GM12878 (cell line): ENCODE measurements around the gene MCM9. TPM values are rescaled to one million over a fixed set of nuclear protein-coding genes. Genes with fewer than 3 reads are reported as not detected.

Experiments used
- ATAC-seq: fragments of 200-7000 bp; cut with Tn5 transposase; 3 replicates; pipeline ENCODE4 v1.9.1; 2020; ENCODE audit warnings: mild to moderate bottlenecking, moderate library complexity
- BruUV-seq: library from RNA; stranded (reverse); fragments of 400-500 nt; replicated peaks from 2 replicates; lab custom pipeline; 2021; lab: Mats Ljungman, UMichigan
- CTCF ChIA-PET: fragments of 300-600 bp; sonication (Branson Sonifier 250); formaldehyde crosslinking; extraction: SDS; loops from one replicate; lab custom pipeline; 2021; ENCODE audit warnings: inconsistent platforms; lab: Yijun Ruan, JAX
- POLR2A ChIA-PET: fragments of 350-600 bp; formaldehyde crosslinking; extraction: SDS; loops from one replicate; lab custom pipeline; 2021; ENCODE audit warnings: inconsistent platforms; lab: Charles Lee
- RAD21 ChIA-PET: fragments of 300-600 bp; sonication (Branson Sonifier 250); formaldehyde crosslinking; loops from one replicate; lab custom pipeline; 2023; ENCODE audit warnings: antibody characterized with exemption; ENCODE audit not compliant: unreplicated experiment; lab: Charles Lee
- SMC1A ChIA-PET: fragments of 300-600 bp; sonication (Branson Sonifier 250); formaldehyde crosslinking; loops from one replicate; lab custom pipeline; 2023; ENCODE audit not compliant: unreplicated experiment, uncharacterized antibody; lab: Charles Lee
- DNase-seq: peaks from one replicate; pipeline ENCODE4 v3.0.0-alpha.2; 2011; ENCODE audit warnings: low read depth, low spot score
- FAIRE-seq: peaks from 3 replicates; lab custom pipeline; 2011; peaks lifted over from hg19 to GRCh38; lab: Jason Lieb, UNC
- H2AFZ ChIP-seq: 2 replicates; pipeline ENCODE4 v1.6.0; 2011; ENCODE audit warnings: low read depth, low read length, control low read depth; ENCODE audit not compliant: control insufficient read depth
- H3K27ac ChIP-seq: 2 replicates; pipeline ENCODE4 v1.5.1; 2011; ENCODE audit warnings: control low read depth; ENCODE audit not compliant: control insufficient read depth, insufficient read depth
- H3K27me3 ChIP-seq, 2 experiments: replicated peaks in 1 of 2; 2 replicates each; pipeline versions ENCODE4 v1.6.0 to v1.6.1; 2011; ENCODE audit warnings: low read length in 1 of 2; ENCODE audit not compliant: control insufficient read depth in 2 of 2, insufficient read depth in 2 of 2
- H3K36me3 ChIP-seq, 2 experiments: 2 replicates each; pipeline ENCODE4 v1.5.1; 2011; ENCODE audit warnings: low read length in 1 of 2; ENCODE audit not compliant: control insufficient read depth in 2 of 2, insufficient read depth in 2 of 2
- H3K4me1 ChIP-seq: 2 replicates; pipeline ENCODE4 v1.6.1; 2011; ENCODE audit warnings: mild to moderate bottlenecking, low read length, moderate library complexity, mixed read lengths; ENCODE audit not compliant: control insufficient read depth, insufficient read depth
- H3K4me2 ChIP-seq: 2 replicates; pipeline ENCODE4 v1.6.0; 2011; ENCODE audit warnings: control low read depth; ENCODE audit not compliant: control insufficient read depth, insufficient read depth
- H3K4me3 ChIP-seq: fragments of 200-600 bp; sonication (generic); 2 replicates; pipeline ENCODE4 v1.5.1; 2016
- H3K79me2 ChIP-seq: 2 replicates; pipeline ENCODE4 v1.6.0; 2011; ENCODE audit warnings: low read length; ENCODE audit not compliant: control insufficient read depth, insufficient read depth
- H3K9ac ChIP-seq: 2 replicates; pipeline ENCODE4 v1.8.0; 2011; ENCODE audit warnings: low read length, control low read depth, mixed read lengths; ENCODE audit not compliant: control insufficient read depth, insufficient read depth
- H3K9me3 ChIP-seq: replicated peaks from 3 replicates; pipeline ENCODE4 v1.5.1; 2011; ENCODE audit warnings: mild to moderate bottlenecking, low read length; ENCODE audit not compliant: control insufficient read depth, insufficient read depth
- H4K20me1 ChIP-seq: 2 replicates; pipeline ENCODE4 v1.6.0; 2011; ENCODE audit not compliant: control insufficient read depth, insufficient read depth
- ATF2 ChIP-seq: IDR thresholded peaks from 2 replicates; pipeline ENCODE4 v1.6.1; 2012; ENCODE audit warnings: low read length, inconsistent platforms
- BRCA1 ChIP-seq: IDR thresholded peaks from 2 replicates; pipeline ENCODE4 v1.6.1; 2011; ENCODE audit warnings: low read depth, low read length, improper control_type of control experiment
- CBX3 ChIP-seq: fragments of 200-600 bp; sonication (generic); IDR thresholded peaks from 2 replicates; pipeline ENCODE4 v1.6.1; 2016; ENCODE audit warnings: low read depth, borderline replicate concordance
- GATAD2B ChIP-seq: fragments of 450-650 bp; conservative IDR thresholded peaks from 2 replicates; pipeline ENCODE4 v1.6.1; 2017; ENCODE audit warnings: low read depth, mild to moderate bottlenecking, moderate library complexity
- JUNB ChIP-seq: IDR thresholded peaks from 2 replicates; pipeline ENCODE4 v1.6.1; 2016; ENCODE audit warnings: antibody characterized with exemption, mild to moderate bottlenecking
- MYC ChIP-seq: IDR thresholded peaks from 2 replicates; pipeline ENCODE4 v1.6.1; 2011; ENCODE audit warnings: mild to moderate bottlenecking, low read length, moderate library complexity, inconsistent platforms; ENCODE audit not compliant: insufficient read depth, insufficient replicate concordance, insufficient read length, severe bottlenecking
- NFYB ChIP-seq: IDR thresholded peaks from 2 replicates; pipeline ENCODE4 v1.6.1; 2011; ENCODE audit warnings: low read depth, mild to moderate bottlenecking, low read length, improper control_type of control experiment, moderate library complexity; ENCODE audit not compliant: insufficient read depth
- RB1 ChIP-seq: fragments of 450-650 bp; formaldehyde crosslinking; IDR thresholded peaks from 2 replicates; pipeline ENCODE4 v1.6.1; 2017; ENCODE audit warnings: mild to moderate bottlenecking, borderline replicate concordance
- RBBP5 ChIP-seq: fragments of 200-600 bp; sonication (generic); conservative IDR thresholded peaks from 2 replicates; pipeline ENCODE4 v1.6.1; 2016
- RFX5 ChIP-seq: IDR thresholded peaks from 2 replicates; pipeline ENCODE4 v1.6.1; 2011; ENCODE audit warnings: low read depth, low read length, improper control_type of control experiment
- RUNX3 ChIP-seq: IDR thresholded peaks from 2 replicates; pipeline ENCODE4 v1.6.1; 2012; ENCODE audit warnings: low read length, inconsistent platforms
- SMARCA5 ChIP-seq: fragments of 450-650 bp; IDR thresholded peaks from 2 replicates; pipeline ENCODE4 v1.6.1; 2017; ENCODE audit warnings: mild to moderate bottlenecking
- SMC3 ChIP-seq: IDR thresholded peaks from 2 replicates; pipeline ENCODE4 v1.6.1; 2011; ENCODE audit warnings: low read length, improper control_type of control experiment, borderline replicate concordance
- SUZ12 ChIP-seq: fragments of 200-600 bp; sonication (generic); IDR thresholded peaks from one replicate; pipeline ENCODE4 v1.6.1; 2018; ENCODE audit warnings: antibody characterized with exemption, mild to moderate bottlenecking; ENCODE audit not compliant: unreplicated experiment
- YY1 ChIP-seq: IDR thresholded peaks from 2 replicates; pipeline ENCODE4 v1.6.1; 2011; ENCODE audit warnings: low read depth, mild to moderate bottlenecking, low read length
- WGBS: methylation state at CpG from one replicate; pipeline ENCODE4 v1.1.6; 2016; ENCODE audit warnings: low lambda C conversion rate; ENCODE audit not compliant: insufficient replicate concordance, insufficient coverage; ENCODE audit errors: missing lambda C conversion rate; 5-methylcytosine and 5-hydroxymethylcytosine counted together
- in situ Hi-C: fragments of 300-500 bp; cut with MboI; formaldehyde crosslinking; loops from 9 replicates; pipeline ENCODE4 v1.14.3; 2018; ENCODE audit warnings: mixed read lengths
- intact Hi-C: fragments of 100-400 bp; cut with micrococcal nuclease; formaldehyde crosslinking; loops from one replicate; pipeline ENCODE4 v1.14.2; 2022; ENCODE audit not compliant: unreplicated experiment
- polyA plus RNA-seq, 11 experiments: library from polyadenylated mRNA; depleted of rRNA in 4 of 11; unstranded in 6 of 11; stranded (reverse) in 5 of 11; fragments of >200 nt; fragmentation: Nextera tagmentation in 4 of 11; fragmentation: Illumina TruSeq in 1 of 11; extraction: Ambion mirVana in 4 of 11; extraction: Trizol in 1 of 11; gene quantifications; 1 replicate in 1 of 11; 2 replicates in 10 of 11; pipeline versions ENCODE4 v1.2.1 to v1.2.3, GENCODE V29; 2011 to 2016; ENCODE audit warnings: inconsistent platforms in 2 of 11, missing spikeins in 2 of 11, low read depth in 1 of 11
- total RNA-seq, 4 experiments: library from RNA; depleted of rRNA in 3 of 4; stranded (reverse); fragments of >200 nt in 3 of 4; fragmentation: Illumina TruSeq in 1 of 4; extraction: Trizol in 1 of 4; gene quantifications; 2 replicates each; pipeline versions ENCODE4 v1.2.1 to v1.2.3, GENCODE V29; 2013 to 2021
- TF ChIP-seq, protein P1 (sequence below): IDR thresholded peaks from 2 replicates; pipeline ENCODE4 v1.6.1; 2012; ENCODE audit warnings: low read depth, low read length, improper control_type of control experiment

Gene MCM9
- total and polyA plus RNA-seq, 10 of the 15 experiments (the other 5 are each of a cell fraction or from before 2014, with no cell fraction given) = 3.4 to 18.5 (median 9.7) TPM

DNA sequence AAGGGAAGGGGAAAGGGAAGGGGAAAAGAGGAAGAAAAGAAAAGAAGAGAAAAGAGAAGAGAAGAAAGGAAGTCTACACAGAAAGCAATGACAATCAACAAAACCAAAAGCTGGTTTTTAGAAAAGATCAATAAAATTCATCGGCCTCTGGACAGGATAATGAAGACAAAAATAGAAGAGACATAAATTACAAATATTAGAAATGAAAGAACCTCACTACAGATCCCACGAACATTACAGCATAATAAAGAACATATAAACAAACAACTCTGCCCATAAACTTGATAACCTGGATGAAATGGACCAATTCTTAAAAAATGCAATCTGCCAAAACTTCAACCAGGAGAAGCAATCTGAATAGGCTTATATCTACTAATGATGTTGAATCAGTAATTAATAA lies 61.7 kb downstream of the MCM9 start:
- ChIA-PET CTCF (no interaction called here), SMC1A (interaction anchor here (1.6 kb wide), 1 partner anchor 16 kb away, joined by 5 read pairs; no protein-coding TSS in a partner anchor), POLR2A (interaction anchor here (0.5 kb wide), 1 partner anchor 820 kb away, joined by 3 read pairs; no protein-coding TSS in a partner anchor), RAD21 (no interaction called here)
- Histone ChIP-seq H3K4me2 (no peak overlapping the region), H3K4me3 (no peak overlapping the region), H4K20me1 (no peaks in the 10 kb centered on the region), H3K79me2 (no peaks in the 10 kb centered on the region), H3K36me3 (no peaks in the 10 kb centered on the region), H3K9me3 (no peaks in the 10 kb centered on the region), H3K27ac (no peak overlapping the region), H3K27me3 (no peaks in the 10 kb centered on the region), H3K4me1 (no peaks in the 10 kb centered on the region), H3K9ac (no peak overlapping the region), H2AFZ (no peak overlapping the region)
- 88% methylated on average over 2 of the region's 2 CpGs for WGBS
- ATAC-seq (no peak), DNase-seq (no peak), FAIRE-seq (no peak)
- in situ Hi-C loops (no loop called here), intact Hi-C loops (no loop called here)
- BruUV-seq = no TSS peak
- TF ChIP-seq BRCA1 (no peak), ATF2 (no peak), GATAD2B (no peak), JUNB (no peak), YY1 (no peak), SMARCA5 (no peak), MYC (no peak), RBBP5 (no peak), SUZ12 (no peak), RFX5 (no peak), RUNX3 (no peak), NFYB (no peak), RB1 (no peak), CBX3 (no peak), SMC3 (no peak)
- TF ChIP-seq, protein P1, sequence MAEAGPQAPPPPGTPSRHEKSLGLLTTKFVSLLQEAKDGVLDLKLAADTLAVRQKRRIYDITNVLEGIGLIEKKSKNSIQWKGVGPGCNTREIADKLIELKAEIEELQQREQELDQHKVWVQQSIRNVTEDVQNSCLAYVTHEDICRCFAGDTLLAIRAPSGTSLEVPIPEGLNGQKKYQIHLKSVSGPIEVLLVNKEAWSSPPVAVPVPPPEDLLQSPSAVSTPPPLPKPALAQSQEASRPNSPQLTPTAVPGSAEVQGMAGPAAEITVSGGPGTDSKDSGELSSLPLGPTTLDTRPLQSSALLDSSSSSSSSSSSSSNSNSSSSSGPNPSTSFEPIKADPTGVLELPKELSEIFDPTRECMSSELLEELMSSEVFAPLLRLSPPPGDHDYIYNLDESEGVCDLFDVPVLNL = no peak
